Vagina (tissue), 2 donors: ENCODE measurements around the gene MYL6.

Experiments used
- POLR2A ChIP-seq, 2 donors: fragments of 450-650 bp; IDR thresholded peaks; one replicate each; pipeline ENCODE4 v1.6.1; 2017; ENCODE audit warnings: antibody characterized with exemption in 2 of 2, mild to moderate bottlenecking in 2 of 2, moderate library complexity in 2 of 2
- POLR2AphosphoS5 ChIP-seq, 2 donors: sonication (generic); formaldehyde crosslinking; IDR thresholded peaks; one replicate each; pipeline ENCODE4 v1.9.0; 2017; ENCODE audit warnings: antibody characterized with exemption in 2 of 2, mild to moderate bottlenecking in 2 of 2, low read depth in 1 of 2; ENCODE audit not compliant: insufficient read depth in 1 of 2
- TF ChIP-seq, protein P1 (sequence below), 3 experiments: fragments of 450-650 bp in 2 of 3; fragments of 200-600 bp in 1 of 3; sonication (generic) in 1 of 3; IDR thresholded peaks; one replicate each; pipeline ENCODE4 v1.5.1; 2017 to 2019; ENCODE audit warnings: antibody characterized with exemption in 3 of 3, mild to moderate bottlenecking in 2 of 3, moderate library complexity in 2 of 3

DNA sequence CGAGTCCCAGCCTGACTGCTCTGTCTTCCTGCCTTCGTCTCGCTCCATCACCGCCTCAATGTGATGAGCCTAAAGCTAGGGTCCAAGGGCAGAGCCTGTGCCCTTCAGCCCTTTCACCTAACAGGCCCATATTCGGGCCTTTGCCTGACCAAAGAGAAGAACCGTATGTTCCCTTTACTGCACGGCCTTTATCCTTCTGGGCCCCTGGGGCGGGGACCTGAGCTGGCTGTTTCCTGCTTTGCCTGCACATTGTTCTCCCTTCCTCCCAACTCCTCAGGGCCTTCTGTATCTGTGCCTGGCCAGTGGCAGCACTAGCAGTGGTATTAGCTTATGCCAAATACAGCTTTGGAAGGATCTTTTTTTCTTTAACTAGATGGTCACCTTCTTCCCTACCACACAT is 14.3 kb upstream of the MYL6 start:
- TF ChIP-seq, protein P1, sequence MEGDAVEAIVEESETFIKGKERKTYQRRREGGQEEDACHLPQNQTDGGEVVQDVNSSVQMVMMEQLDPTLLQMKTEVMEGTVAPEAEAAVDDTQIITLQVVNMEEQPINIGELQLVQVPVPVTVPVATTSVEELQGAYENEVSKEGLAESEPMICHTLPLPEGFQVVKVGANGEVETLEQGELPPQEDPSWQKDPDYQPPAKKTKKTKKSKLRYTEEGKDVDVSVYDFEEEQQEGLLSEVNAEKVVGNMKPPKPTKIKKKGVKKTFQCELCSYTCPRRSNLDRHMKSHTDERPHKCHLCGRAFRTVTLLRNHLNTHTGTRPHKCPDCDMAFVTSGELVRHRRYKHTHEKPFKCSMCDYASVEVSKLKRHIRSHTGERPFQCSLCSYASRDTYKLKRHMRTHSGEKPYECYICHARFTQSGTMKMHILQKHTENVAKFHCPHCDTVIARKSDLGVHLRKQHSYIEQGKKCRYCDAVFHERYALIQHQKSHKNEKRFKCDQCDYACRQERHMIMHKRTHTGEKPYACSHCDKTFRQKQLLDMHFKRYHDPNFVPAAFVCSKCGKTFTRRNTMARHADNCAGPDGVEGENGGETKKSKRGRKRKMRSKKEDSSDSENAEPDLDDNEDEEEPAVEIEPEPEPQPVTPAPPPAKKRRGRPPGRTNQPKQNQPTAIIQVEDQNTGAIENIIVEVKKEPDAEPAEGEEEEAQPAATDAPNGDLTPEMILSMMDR (IDR thresholded peaks at IDR 0.05) = no peak
- TF ChIP-seq POLR2AphosphoS5 (IDR thresholded peaks at IDR 0.05; ENCODE audit: insufficient read depth in 1 of 2, low read depth in 1 of 2) = peak in 1 of 2 donors; percentile 33
- TF ChIP-seq POLR2A (IDR thresholded peaks at IDR 0.05) = no peak
